ENCODE data around the gene TRIO.

GRCh38 chr5:14218011-14218410, 74.9 kb downstream of the TRIO start:
- TF ChIP-seq CTCF (conservative IDR thresholded peaks at IDR 0.05; ENCODE audit: low read depth, low read length) (no peak), EZH2 (IDR thresholded peaks at IDR 0.05; ENCODE audit: borderline replicate concordance, low read depth, low read length, poor library complexity, severe bottlenecking) (no peak)

Measured in A673 (cell line).